ENCODE measurements around the gene ELF1. TPM values are rescaled to one million over a fixed set of nuclear protein-coding genes. Genes with fewer than 3 reads are reported as not detected.

ELF1 gene
- total RNA-seq, 2 donors from 2014 or later = 108 to 123 TPM

GRCh38 chr13:41025518-41025917 lies 6.4 kb upstream of the ELF1 start:
- H3K4me1 ChIP-seq (replicated peaks) = no peaks in the 10 kb centered on the region
- H3K27me3 ChIP-seq (replicated peaks; ENCODE audit: insufficient read depth) = no peaks in the 10 kb centered on the region
- no peak overlapping the region for H3K27ac ChIP-seq
- no peak for TF ChIP-seq POLR2A (IDR thresholded peaks at IDR 0.05)
- TF ChIP-seq, protein P1, sequence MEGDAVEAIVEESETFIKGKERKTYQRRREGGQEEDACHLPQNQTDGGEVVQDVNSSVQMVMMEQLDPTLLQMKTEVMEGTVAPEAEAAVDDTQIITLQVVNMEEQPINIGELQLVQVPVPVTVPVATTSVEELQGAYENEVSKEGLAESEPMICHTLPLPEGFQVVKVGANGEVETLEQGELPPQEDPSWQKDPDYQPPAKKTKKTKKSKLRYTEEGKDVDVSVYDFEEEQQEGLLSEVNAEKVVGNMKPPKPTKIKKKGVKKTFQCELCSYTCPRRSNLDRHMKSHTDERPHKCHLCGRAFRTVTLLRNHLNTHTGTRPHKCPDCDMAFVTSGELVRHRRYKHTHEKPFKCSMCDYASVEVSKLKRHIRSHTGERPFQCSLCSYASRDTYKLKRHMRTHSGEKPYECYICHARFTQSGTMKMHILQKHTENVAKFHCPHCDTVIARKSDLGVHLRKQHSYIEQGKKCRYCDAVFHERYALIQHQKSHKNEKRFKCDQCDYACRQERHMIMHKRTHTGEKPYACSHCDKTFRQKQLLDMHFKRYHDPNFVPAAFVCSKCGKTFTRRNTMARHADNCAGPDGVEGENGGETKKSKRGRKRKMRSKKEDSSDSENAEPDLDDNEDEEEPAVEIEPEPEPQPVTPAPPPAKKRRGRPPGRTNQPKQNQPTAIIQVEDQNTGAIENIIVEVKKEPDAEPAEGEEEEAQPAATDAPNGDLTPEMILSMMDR (IDR thresholded peaks at IDR 0.05) = no peak
- TF ChIP-seq POLR2AphosphoS5 (IDR thresholded peaks at IDR 0.05) = no peak
- H3K36me3 ChIP-seq = no peaks in the 10 kb centered on the region
- H3K9me3 ChIP-seq = no peaks in the 10 kb centered on the region
- H3K4me3 ChIP-seq = no peak overlapping the region
- DNase-seq (ENCODE audit: low spot score) = no peak
- WGBS = 54% methylated on average over 4 of the region's 4 CpGs
- intact Hi-C loops (cut with DNase I) = no loop called here

DNA sequence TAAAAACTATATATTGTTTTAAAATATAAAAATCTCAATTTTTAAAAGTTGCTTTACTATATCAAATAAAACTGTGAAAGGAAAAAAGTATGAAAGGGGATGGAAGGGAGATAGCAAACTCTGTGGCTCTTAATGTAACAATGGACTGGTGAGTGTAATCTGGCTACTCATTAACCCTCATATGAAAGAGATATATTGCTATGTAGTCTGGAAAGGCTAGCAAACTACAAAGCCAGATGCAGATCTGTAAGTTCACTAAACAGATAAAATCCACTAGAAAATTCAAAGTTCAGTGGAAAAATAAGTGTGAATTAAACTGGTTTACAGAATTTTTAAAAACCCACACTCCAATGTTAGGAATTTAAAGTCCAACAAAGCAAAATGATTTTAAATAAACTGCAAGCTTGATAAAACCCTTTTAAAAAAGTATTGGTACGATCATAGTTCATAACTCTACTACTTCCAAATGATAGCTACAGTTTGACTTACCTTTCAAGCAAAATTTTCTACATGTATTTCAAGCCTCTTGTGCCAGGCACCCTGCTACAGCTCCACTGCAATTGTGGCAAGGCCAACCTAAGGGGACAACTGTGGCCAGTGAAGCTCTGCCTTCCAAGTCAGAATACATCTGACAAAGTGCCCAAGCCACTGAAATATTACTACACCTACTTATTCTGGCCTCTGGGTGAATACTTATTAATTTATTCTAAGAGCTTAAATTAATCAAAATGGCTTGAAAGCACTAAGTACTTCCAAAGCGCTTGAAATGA lies 647 bp upstream of the ELF1 start:
- Histone ChIP-seq H3K4me3 (no peak overlapping the region), H3K36me3 (no peaks in the 10 kb centered on the region), H3K27ac (peak overlapping the region; percentile 81 to 90), H3K9me3 (no peaks in the 10 kb centered on the region), H3K27me3 (replicated peaks; ENCODE audit: insufficient read depth) (no peaks in the 10 kb centered on the region), H3K4me1 (replicated peaks) (no peaks in the 10 kb centered on the region)
- WGBS = 76% methylated on average over 2 of the region's 2 CpGs
- intact Hi-C loops (cut with DNase I) = no loop called here
- DNase-seq (ENCODE audit: low spot score) = no peak
- TF ChIP-seq POLR2AphosphoS5 (IDR thresholded peaks at IDR 0.05) (no peak), POLR2A (IDR thresholded peaks at IDR 0.05) (no peak)
- TF ChIP-seq, protein P1 (IDR thresholded peaks at IDR 0.05) = no peak

DNA sequence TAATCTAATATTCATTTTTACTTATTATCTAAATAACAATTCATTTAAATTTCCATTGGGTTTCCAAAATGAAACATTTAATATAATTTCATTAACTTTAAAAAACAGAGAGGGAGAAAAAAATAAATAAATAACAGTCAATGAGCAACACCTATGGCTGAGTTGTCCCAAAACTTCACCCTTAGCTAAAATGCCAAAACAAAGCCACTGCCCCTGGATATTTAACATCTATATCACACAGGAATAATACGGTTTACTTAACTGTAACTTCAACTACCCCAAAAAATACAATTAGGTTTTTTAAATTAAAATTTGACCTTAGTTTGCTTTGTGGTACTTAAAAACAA lies 541 bp downstream of the ELF1 start:
- no peak for DNase-seq (ENCODE audit: low spot score)
- Histone ChIP-seq H3K36me3 (no peaks in the 10 kb centered on the region), H3K4me3 (peak overlapping the region; percentile 13 to 20), H3K27ac (peak overlapping the region; percentile 81 to 90), H3K27me3 (replicated peaks; ENCODE audit: insufficient read depth) (no peaks in the 10 kb centered on the region), H3K4me1 (replicated peaks) (no peaks in the 10 kb centered on the region), H3K9me3 (no peaks in the 10 kb centered on the region)
- WGBS = 48% methylated on average over 1 of the region's 1 CpG
- TF ChIP-seq POLR2A (IDR thresholded peaks at IDR 0.05) (no peak), POLR2AphosphoS5 (IDR thresholded peaks at IDR 0.05) (no peak)
- TF ChIP-seq, protein P1 (IDR thresholded peaks at IDR 0.05) = no peak
- intact Hi-C loops (cut with DNase I) = no loop called here

GRCh38 chr13:41017817-41018601 lies 1.1 kb downstream of the ELF1 start:
- DNase-seq (ENCODE audit: low spot score) = no peak
- WGBS = 49% methylated on average over 3 of the region's 3 CpGs
- TF ChIP-seq, protein P1 (IDR thresholded peaks at IDR 0.05) = no peak
- TF ChIP-seq POLR2A (IDR thresholded peaks at IDR 0.05) (no peak), POLR2AphosphoS5 (IDR thresholded peaks at IDR 0.05) (no peak)
- Histone ChIP-seq H3K36me3 (no peaks in the 10 kb centered on the region), H3K4me3 (peak overlapping the region; percentile 5 to 13), H3K27ac (peak overlapping the region; percentile 81 to 90), H3K9me3 (no peaks in the 10 kb centered on the region), H3K4me1 (replicated peaks) (no peaks in the 10 kb centered on the region), H3K27me3 (replicated peaks; ENCODE audit: insufficient read depth) (no peaks in the 10 kb centered on the region)
- intact Hi-C loops (cut with DNase I) = no loop called here
